Measurements from ENCODE around the gene ZNF496. TPM values are rescaled to one million over a fixed set of nuclear protein-coding genes. Genes with fewer than 3 reads are reported as not detected.
"Not testable (repeated sequence)": the region's sequence is repeated elsewhere in the genome, so short reads cannot be mapped to it uniquely, and the experiment has no call there.

ZNF496 gene
- polyA plus RNA-seq, 3 donors, result 1.6 to 7.7 (median 2.4) TPM

- H3K4me2 ChIP-seq (replicated peaks; ENCODE audit: extremely low read depth, low read length, poor library complexity, severe bottlenecking), result no peak overlapping the region
- H3K27ac ChIP-seq (ENCODE audit: low read depth in 1 of 2, low read length in 2 of 2), result no peak overlapping the region
- no peaks in the 10 kb centered on the region for H4K20me1 ChIP-seq (ENCODE audit: insufficient read depth, low read length)
- H3K79me2 ChIP-seq (ENCODE audit: insufficient read depth, low read length), result no peaks in the 10 kb centered on the region
- H3K27me3 Mint-ChIP-seq (ENCODE audit: low read depth in 3 of 3), result peaks cover 4 to 13% (median 8%) of the 10 kb centered on the region in 3 donors
- peaks cover 5 to 23% (median 10%) of the 10 kb centered on the region in 7 donors for H3K9me3 Mint-ChIP-seq
- H3K4me3 Mint-ChIP-seq, result no peak overlapping the region
- no peaks in the 10 kb centered on the region for H3K36me3 ChIP-seq (replicated peaks in 1 of 2; ENCODE audit: control insufficient read depth in 1 of 2, insufficient read depth in 2 of 2, low read length in 2 of 2)
- H2AFZ ChIP-seq (ENCODE audit: insufficient read depth, low read depth, low read length, poor library complexity, severe bottlenecking), result no peak overlapping the region
- DNase-seq, result no peak
- H3K27me3 ChIP-seq (ENCODE audit: control insufficient read depth in 2 of 2, insufficient read depth in 2 of 2, low read length in 2 of 2), result no peaks in the 10 kb centered on the region
- peaks cover 4 to 5% of the 10 kb centered on the region in 2 donors for H3K36me3 Mint-ChIP-seq
- peaks cover 0 to 10% of the 10 kb centered on the region in 2 donors for H3K9me3 ChIP-seq (replicated peaks in 1 of 2; ENCODE audit: control insufficient read depth in 1 of 2, insufficient read depth in 1 of 2, low read length in 2 of 2)
- peaks cover 32 to 45% of the 10 kb centered on the region in 2 donors for H3K4me1 ChIP-seq (ENCODE audit: control insufficient read depth in 1 of 2, insufficient read depth in 2 of 2, low read length in 2 of 2)
- H3K9ac ChIP-seq (ENCODE audit: insufficient read depth, low read length, poor library complexity, severe bottlenecking), result no peak overlapping the region
- TF ChIP-seq CTCF (IDR thresholded peaks at IDR 0.05), result no peak
- intact Hi-C loops (cut with micrococcal nuclease), result no loop called here
- 100% methylated on average over 2 of the region's 7 CpGs for WGBS (ENCODE audit: insufficient coverage)
- peaks cover 52% of the 10 kb centered on the region for H3K4me1 Mint-ChIP-seq
- no peak overlapping the region for H3K4me3 ChIP-seq (replicated peaks in 1 of 3; ENCODE audit: low read depth in 2 of 3, low read length in 3 of 3)
- H3K27ac Mint-ChIP-seq, result peak overlapping the region in 2 of 7 donors; percentile 89 to 97
These were observed 25.5 kb upstream of the ZNF496 start for GRCh38 chr1:247357052-247357780.

GRCh38 chr1:247355160-247355559 lies 23.5 kb upstream of the ZNF496 start:
- H3K9ac ChIP-seq (ENCODE audit: insufficient read depth, low read length, poor library complexity, severe bottlenecking); H3K4me3 ChIP-seq (replicated peaks in 1 of 3; ENCODE audit: low read depth in 2 of 3, low read length in 3 of 3); H3K36me3 Mint-ChIP-seq; DNase-seq; H3K4me3 Mint-ChIP-seq; H3K4me2 ChIP-seq (replicated peaks; ENCODE audit: extremely low read depth, low read length, poor library complexity, severe bottlenecking); H3K9me3 ChIP-seq (replicated peaks in 1 of 2; ENCODE audit: control insufficient read depth in 1 of 2, insufficient read depth in 1 of 2, low read length in 2 of 2); H3K36me3 ChIP-seq (replicated peaks in 1 of 2; ENCODE audit: control insufficient read depth in 1 of 2, insufficient read depth in 2 of 2, low read length in 2 of 2); H3K27ac Mint-ChIP-seq; intact Hi-C loops (cut with micrococcal nuclease); H3K27ac ChIP-seq (ENCODE audit: low read depth in 1 of 2, low read length in 2 of 2); H3K27me3 Mint-ChIP-seq (ENCODE audit: low read depth in 3 of 3); H2AFZ ChIP-seq (ENCODE audit: insufficient read depth, low read depth, low read length, poor library complexity, severe bottlenecking); H4K20me1 ChIP-seq (ENCODE audit: insufficient read depth, low read length); H3K27me3 ChIP-seq (ENCODE audit: control insufficient read depth in 2 of 2, insufficient read depth in 2 of 2, low read length in 2 of 2); H3K79me2 ChIP-seq (ENCODE audit: insufficient read depth, low read length): not testable (repeated sequence)
- 86% methylated on average over 1 of the region's 1 CpG for WGBS (ENCODE audit: insufficient coverage)
- Mint-ChIP-seq H3K4me1 (peaks cover 37% of the 10 kb centered on the region), H3K9me3 (peaks cover 5 to 26% (median 11%) of the 10 kb centered on the region in 7 donors)
- H3K4me1 ChIP-seq (ENCODE audit: control insufficient read depth in 1 of 2, insufficient read depth in 2 of 2, low read length in 2 of 2), result peaks cover 19 to 29% of the 10 kb centered on the region in 2 donors

Data from CD14-positive monocyte (primary cell).